ENCODE results near the gene TOR1A.

GRCh38 chr9:129838707-129839259 is 14.8 kb upstream of the TOR1A start:
- TF ChIP-seq, protein P1, sequence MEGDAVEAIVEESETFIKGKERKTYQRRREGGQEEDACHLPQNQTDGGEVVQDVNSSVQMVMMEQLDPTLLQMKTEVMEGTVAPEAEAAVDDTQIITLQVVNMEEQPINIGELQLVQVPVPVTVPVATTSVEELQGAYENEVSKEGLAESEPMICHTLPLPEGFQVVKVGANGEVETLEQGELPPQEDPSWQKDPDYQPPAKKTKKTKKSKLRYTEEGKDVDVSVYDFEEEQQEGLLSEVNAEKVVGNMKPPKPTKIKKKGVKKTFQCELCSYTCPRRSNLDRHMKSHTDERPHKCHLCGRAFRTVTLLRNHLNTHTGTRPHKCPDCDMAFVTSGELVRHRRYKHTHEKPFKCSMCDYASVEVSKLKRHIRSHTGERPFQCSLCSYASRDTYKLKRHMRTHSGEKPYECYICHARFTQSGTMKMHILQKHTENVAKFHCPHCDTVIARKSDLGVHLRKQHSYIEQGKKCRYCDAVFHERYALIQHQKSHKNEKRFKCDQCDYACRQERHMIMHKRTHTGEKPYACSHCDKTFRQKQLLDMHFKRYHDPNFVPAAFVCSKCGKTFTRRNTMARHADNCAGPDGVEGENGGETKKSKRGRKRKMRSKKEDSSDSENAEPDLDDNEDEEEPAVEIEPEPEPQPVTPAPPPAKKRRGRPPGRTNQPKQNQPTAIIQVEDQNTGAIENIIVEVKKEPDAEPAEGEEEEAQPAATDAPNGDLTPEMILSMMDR (conservative IDR thresholded peaks at IDR 0.05; ENCODE audit: low read length), result no peak
- no peak for TF ChIP-seq EZH2phosphoT487 (IDR thresholded peaks at IDR 0.05; ENCODE audit: borderline replicate concordance)
